Adipocyte (in vitro differentiated cells): ENCODE data around the gene FRMD8.

Experiments used
- DNase-seq: peaks from one replicate; pipeline ENCODE4 v3.0.0-alpha.2; 2015; ENCODE audit warnings: low read depth
- H3K27me3 ChIP-seq: replicated peaks from 2 replicates; pipeline ENCODE4 v1.7.0; 2013; ENCODE audit warnings: mild to moderate bottlenecking, low read length, moderate library complexity; ENCODE audit not compliant: control insufficient read depth, insufficient read depth
- H3K36me3 ChIP-seq: 2 replicates; pipeline ENCODE4 v1.7.0; 2013; ENCODE audit warnings: low read length, mild to moderate bottlenecking, moderate library complexity; ENCODE audit not compliant: control insufficient read depth, insufficient read depth, severe bottlenecking
- H3K4me1 ChIP-seq: 2 replicates; pipeline ENCODE4 v1.7.0; 2013; ENCODE audit warnings: mild to moderate bottlenecking, low read length, moderate library complexity; ENCODE audit not compliant: control insufficient read depth, insufficient read depth
- H3K4me3 ChIP-seq: 2 replicates; pipeline ENCODE4 v1.7.0; 2013; ENCODE audit warnings: mild to moderate bottlenecking, low read length, moderate library complexity
- H3K9ac ChIP-seq: 2 replicates; pipeline ENCODE4 v1.7.0; 2013; ENCODE audit warnings: mild to moderate bottlenecking, low read length, moderate library complexity
- H3K9me3 ChIP-seq: 2 replicates; pipeline ENCODE4 v1.7.0; 2013; ENCODE audit warnings: mild to moderate bottlenecking, low read length, moderate library complexity; ENCODE audit not compliant: control insufficient read depth

FRMD8 gene

DNA sequence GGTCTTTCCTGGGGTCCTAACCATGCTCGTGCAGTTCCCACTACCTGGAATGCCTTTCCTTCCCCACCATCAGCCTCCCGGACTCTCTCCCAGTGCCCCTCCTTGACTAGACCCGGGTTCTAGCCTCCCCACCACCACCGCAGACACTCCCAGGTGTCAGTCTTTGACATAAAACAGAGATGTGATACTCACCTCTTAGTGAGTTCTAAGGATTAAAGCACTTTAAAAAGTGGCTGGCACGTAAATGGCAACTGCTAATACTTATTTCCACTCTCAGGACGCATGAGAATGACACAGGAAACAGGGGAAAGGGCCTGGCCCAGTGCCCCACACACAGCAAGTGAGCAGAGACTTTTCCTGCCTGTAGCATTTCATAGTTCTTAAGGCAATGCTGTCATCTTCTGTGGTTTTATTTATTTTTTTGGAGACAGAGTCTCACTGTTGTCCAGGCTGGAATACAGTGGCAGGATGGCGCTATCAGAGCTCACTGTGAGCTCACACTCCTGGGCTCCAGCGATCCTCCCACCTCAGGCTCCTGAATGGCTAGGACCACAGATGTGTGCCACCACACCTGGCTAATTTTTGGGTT is 2.0 kb upstream of the FRMD8 start:
- Histone ChIP-seq H3K4me1 (peaks cover 60% of the 10 kb centered on the region), H3K4me3 (peak overlapping the region; percentile 56), H3K27me3 (no peaks in the 10 kb centered on the region), H3K9ac (peak overlapping the region; percentile 83), H3K36me3 (peaks cover 6% of the 10 kb centered on the region), H3K9me3 (no peaks in the 10 kb centered on the region)
- peak; percentile 20 for DNase-seq

DNA sequence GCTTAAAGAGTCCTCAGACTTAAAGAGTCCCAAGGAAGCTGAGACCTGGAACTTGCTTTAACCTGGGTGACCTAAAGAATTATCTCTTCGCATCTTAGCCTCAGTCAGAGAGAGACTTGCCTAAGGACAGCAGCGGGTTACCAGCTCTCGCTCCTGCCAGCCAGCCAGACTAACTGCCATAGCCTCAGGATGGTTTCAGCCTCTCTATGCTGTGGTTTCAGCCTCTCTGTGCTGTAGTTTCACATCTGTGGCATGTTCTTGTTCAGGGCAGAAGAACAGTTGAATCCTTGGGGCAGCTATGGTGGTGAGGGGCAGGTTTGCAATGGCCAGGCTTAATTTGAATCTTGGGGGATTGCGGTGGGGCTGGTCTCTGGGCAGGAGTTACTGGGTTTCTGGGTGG is 2.3 kb downstream of the FRMD8 start:
- Histone ChIP-seq H3K4me3 (peak overlapping the region; percentile 90), H3K9ac (peak overlapping the region; percentile 98), H3K4me1 (peaks cover 64% of the 10 kb centered on the region), H3K27me3 (no peaks in the 10 kb centered on the region), H3K9me3 (no peaks in the 10 kb centered on the region), H3K36me3 (peaks cover 27% of the 10 kb centered on the region)
- peak; percentile 17 for DNase-seq

DNA sequence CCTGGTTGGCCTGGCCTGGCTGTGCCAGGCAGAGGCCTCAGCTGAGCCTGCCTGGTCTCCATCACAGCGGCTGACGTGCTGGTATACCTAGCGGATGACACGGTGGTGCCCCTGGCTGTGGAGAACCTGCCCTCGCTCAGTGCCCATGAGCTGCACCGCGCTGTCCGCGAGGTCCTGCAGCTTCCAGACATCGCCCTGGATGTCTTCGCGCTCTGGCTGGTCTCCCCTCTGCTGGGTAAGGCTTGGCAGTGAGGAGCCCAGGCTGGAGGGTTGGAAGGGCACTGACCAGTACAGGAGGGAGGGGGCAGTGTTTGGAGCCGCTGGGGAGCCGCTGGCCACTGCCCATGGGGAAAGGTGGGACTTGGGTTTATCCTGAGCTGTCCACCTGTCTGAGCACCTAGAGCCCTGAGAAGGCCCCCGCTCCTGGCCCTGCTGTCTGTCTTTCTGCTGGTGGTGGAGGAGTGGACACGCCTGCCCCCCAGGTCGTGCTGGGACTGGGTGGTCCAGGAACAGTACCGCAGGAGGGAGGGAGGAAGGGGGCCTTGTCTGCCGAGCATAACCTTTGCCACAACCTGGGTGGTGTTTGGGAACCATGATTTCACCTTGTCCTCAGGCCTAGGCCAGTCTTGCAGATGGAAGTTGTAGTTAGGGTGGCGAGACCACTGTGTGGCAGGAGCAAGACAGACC is 3.0 kb downstream of the FRMD8 start:
- Histone ChIP-seq H3K27me3 (no peaks in the 10 kb centered on the region), H3K9me3 (no peaks in the 10 kb centered on the region), H3K4me1 (peaks cover 57% of the 10 kb centered on the region), H3K4me3 (peak overlapping the region; percentile 90), H3K9ac (peak overlapping the region; percentile 98), H3K36me3 (peaks cover 34% of the 10 kb centered on the region)
- no peak for DNase-seq

DNA sequence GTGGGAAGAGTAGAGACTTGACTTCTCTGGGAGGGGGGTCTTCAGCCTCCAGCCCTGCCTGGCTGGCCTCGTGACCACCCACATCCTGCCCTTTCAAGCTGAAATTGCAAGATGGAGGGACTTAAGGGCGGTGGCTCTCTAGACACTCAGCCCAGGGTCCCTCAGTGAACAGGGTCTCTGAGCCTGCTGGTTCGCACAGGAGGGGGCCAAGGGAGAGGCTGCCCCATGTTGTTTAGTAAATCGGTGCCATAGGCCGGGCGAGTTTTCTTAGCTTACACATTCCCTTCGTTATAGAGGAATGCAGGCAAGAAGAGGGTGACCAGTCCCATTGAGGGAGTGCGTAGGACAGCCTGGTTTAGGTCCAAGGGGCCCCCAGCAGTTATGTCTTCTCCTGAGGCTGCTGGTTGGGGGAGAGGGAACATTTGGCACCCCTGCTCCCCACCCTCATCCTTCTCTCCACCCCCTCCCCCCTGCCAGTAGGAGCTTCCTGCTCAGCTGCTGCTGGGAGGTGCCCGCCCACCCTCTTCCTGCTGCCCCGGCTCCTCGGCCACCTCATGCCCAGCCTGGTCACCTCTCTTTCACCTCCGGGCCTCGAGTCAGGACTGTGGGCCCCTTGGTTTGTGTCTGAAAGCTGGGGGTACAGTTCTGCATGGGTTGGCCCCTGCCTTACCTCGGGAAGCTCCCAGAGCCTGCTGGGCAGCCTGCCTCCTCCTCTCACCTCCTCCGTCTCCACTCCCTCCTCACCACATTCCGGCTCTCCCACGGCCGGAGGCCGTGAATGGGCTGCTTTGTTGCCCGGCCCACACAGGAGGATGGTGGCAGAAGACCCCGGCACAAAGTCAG is 3.9 kb downstream of the FRMD8 start:
- Histone ChIP-seq H3K4me3 (peak overlapping the region; percentile 90), H3K36me3 (peaks cover 41% of the 10 kb centered on the region), H3K27me3 (no peaks in the 10 kb centered on the region), H3K4me1 (peaks cover 48% of the 10 kb centered on the region), H3K9me3 (no peaks in the 10 kb centered on the region), H3K9ac (peak overlapping the region; percentile 98)
- DNase-seq = peak; percentile 31

DNA sequence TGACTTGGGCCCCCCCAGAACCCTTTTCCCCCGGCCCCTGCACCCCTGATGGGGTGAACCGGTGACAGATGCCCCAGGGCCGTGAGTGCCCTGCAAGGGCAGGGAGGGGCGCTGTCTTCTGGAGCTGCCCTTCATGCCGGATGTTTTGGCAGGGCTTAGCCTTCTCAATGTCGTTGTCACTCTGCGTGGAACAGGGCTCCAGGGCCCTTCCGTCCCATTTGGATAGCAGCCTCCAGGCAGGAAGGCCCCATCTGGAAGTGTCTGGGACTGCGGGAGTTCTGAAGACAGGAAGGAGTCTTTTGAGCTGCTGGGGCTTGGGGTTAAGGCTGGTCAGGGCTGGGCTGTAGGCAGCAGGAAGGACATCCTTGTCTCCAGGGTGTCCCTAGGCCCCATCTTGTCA is 4.6 kb downstream of the FRMD8 start:
- DNase-seq = peak; percentile 24
- H3K4me1 ChIP-seq = peaks cover 44% of the 10 kb centered on the region

DNA sequence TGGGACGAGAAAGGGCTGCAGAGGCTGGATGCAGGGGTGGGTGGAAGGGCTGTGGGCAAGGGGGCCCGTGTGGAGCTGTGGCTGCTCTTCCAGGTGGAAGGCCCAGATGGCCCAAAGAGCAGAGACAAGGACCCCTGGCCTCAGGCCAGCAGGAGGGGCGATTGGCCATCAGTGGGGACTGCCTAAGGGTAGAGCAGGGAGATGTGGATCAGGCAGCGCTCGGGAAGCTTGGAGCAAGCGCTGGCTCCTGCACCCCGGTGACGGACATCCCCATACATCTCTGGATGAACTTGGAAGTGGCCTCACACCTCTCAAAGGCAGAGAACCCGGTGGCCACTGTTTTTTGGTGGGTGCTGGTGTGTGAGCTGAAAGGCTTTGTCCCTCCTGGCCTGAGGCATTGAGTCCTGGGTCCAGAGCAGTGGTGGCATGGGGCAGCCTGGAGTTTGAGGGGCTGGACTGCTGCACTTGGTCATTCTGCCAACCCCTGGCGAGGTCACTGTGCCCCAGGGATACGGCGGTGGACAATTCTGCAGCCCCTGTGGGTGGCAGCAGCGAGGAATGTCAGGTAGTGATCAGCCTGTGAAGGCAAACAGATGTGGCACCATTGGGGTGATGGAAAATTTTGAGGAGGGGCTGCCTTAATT is 5.9 kb downstream of the FRMD8 start:
- Histone ChIP-seq H3K27me3 (no peaks in the 10 kb centered on the region), H3K4me3 (no peak overlapping the region), H3K9me3 (no peaks in the 10 kb centered on the region), H3K4me1 (peaks cover 41% of the 10 kb centered on the region), H3K9ac (peak overlapping the region; percentile 37), H3K36me3 (peaks cover 61% of the 10 kb centered on the region)
- DNase-seq = no peak

More for the DNA sequence above, 4.6 kb downstream of the FRMD8 start:
- H3K36me3 ChIP-seq = peaks cover 48% of the 10 kb centered on the region
- peak overlapping the region; percentile 98 for H3K9ac ChIP-seq
- peak overlapping the region; percentile 90 for H3K4me3 ChIP-seq
- H3K9me3 ChIP-seq = no peaks in the 10 kb centered on the region
- H3K27me3 ChIP-seq = no peaks in the 10 kb centered on the region

DNA sequence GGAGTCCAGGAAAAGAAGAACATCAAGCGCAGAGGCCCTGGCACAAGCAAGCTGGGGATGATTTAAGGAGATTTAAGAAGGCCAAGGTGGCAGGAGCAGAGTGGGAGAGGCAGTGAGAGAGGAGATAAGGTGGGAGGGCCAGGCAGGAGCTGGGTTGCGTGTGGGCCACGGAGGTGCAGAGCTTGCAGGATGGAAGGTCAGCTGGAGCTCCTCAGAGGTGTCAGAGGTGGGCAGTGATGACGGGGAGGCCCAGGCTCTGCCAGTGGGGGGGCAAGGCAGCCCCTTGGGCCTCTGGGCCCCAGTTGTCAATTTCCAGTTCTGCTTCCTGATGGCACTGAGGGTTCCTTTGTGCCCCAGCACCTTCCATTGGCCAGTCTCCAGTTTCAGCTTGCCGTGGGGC is 6.5 kb downstream of the FRMD8 start:
- H3K9ac ChIP-seq = peak overlapping the region; percentile 37
- no peaks in the 10 kb centered on the region for H3K9me3 ChIP-seq
- no peaks in the 10 kb centered on the region for H3K27me3 ChIP-seq
- peaks cover 38% of the 10 kb centered on the region for H3K4me1 ChIP-seq
- H3K36me3 ChIP-seq = peaks cover 66% of the 10 kb centered on the region
- no peak overlapping the region for H3K4me3 ChIP-seq
- no peak for DNase-seq

DNA sequence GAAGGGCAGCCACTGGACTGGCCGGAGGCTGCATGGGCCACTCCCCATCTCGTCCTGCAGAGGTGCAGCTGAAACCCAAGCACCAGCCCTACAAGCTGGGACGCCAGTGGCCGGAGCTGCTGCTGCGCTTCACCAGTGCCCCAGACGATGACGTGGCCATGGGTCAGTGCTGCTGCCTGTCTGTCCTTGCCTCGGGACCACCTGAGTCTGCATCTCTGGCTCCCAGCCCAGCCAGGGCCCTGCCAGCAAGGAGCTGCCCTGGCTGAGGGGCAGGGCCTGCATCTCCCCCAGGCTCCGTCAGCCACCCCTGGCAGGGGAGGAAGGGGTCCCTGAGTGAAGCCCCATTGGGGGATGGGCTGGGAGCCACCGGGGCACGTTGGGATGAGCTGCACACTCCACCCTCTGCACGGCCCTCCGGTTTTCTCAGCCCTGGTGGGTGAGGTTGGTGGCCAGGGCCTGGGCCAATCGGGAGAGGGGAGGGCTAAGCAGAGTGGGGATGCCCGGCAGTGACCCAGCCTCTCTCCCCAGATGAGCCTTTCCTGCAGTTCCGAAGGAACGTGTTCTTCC is 7.2 kb downstream of the FRMD8 start:
- no peak for DNase-seq
- Histone ChIP-seq H3K9me3 (no peaks in the 10 kb centered on the region), H3K9ac (no peak overlapping the region), H3K36me3 (peaks cover 68% of the 10 kb centered on the region), H3K4me1 (peaks cover 31% of the 10 kb centered on the region), H3K27me3 (no peaks in the 10 kb centered on the region), H3K4me3 (no peak overlapping the region)

DNA sequence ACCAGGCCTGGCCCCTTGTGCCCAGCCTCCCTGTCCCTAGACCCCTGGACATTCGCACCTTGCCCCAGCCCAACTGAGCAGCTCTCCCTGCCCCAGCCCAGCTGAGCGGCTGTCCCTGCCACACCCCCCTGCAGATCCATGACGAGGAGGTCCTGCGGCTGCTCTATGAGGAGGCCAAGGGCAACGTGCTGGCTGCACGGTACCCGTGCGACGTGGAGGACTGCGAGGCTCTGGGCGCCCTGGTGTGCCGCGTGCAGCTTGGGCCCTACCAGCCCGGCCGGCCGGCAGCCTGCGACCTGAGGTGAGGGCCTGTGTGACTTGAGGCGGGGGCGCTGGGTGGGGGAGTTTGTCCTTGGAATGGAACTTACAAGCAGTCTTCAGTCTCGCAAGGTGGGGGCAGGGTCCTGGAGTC is 7.7 kb downstream of the FRMD8 start:
- H3K36me3 ChIP-seq = peaks cover 70% of the 10 kb centered on the region
- no peaks in the 10 kb centered on the region for H3K27me3 ChIP-seq
- no peaks in the 10 kb centered on the region for H3K9me3 ChIP-seq
- H3K4me1 ChIP-seq = peaks cover 25% of the 10 kb centered on the region
- no peak overlapping the region for H3K4me3 ChIP-seq
- no peak overlapping the region for H3K9ac ChIP-seq
- DNase-seq = no peak

DNA sequence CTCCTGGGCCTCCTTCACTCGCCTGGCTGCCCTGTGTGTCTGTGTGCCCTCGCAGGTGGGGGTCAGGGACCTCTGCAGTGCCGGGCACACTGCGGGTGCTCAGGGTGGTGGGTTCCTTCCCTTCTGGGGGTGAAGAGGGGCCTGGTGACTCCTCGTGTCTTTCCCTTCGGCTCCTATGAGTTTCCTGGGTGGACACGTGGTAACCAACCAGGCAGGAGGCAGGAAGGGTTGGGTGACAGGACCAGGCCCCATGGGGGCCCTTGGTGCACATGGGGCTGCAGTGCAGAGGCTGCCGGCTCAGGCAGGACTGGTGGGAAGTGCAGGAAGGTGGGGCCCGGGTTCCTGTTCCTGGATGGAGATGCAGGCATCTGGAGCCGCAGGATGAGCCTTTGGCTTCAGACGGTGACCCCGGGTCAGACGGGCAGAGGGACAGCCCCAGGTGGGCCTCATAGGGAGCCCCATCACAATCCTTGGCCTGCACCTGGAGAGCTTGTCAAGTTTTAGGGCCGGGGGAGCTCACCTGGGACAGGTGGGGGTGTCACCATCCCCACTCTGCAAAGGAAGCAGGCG is 9.6 kb downstream of the FRMD8 start:
- no peaks in the 10 kb centered on the region for H3K27me3 ChIP-seq
- no peak for DNase-seq
- H3K4me1 ChIP-seq = peaks cover 11% of the 10 kb centered on the region
- no peak overlapping the region for H3K9ac ChIP-seq
- no peak overlapping the region for H3K4me3 ChIP-seq
- peaks cover 90% of the 10 kb centered on the region for H3K36me3 ChIP-seq
- H3K9me3 ChIP-seq = no peaks in the 10 kb centered on the region
